ENCODE results near the gene RTP2.

RTP2 gene

GRCh38 chr3:187698499-187699399, 3.6 kb downstream of the RTP2 start:
- no peak for TF ChIP-seq CTCF (IDR thresholded peaks at IDR 0.05; ENCODE audit: low read depth, low read length)
- no peak for TF ChIP-seq MAX (IDR thresholded peaks at IDR 0.05; ENCODE audit: low read depth, low read length)
- TF ChIP-seq MYC (IDR thresholded peaks at IDR 0.05; ENCODE audit: low read depth, low read length), result no peak
- TF ChIP-seq POLR2A (IDR thresholded peaks at IDR 0.05; ENCODE audit: extremely low read depth, insufficient read length), result no peak
- no peak for DNase-seq (ENCODE audit: low read depth)

GRCh38 chr3:187696021-187696420, 6.3 kb downstream of the RTP2 start:
- TF ChIP-seq MYC (IDR thresholded peaks at IDR 0.05; ENCODE audit: low read depth, low read length) (no peak), MAX (IDR thresholded peaks at IDR 0.05; ENCODE audit: low read depth, low read length) (no peak), POLR2A (IDR thresholded peaks at IDR 0.05; ENCODE audit: extremely low read depth, insufficient read length) (no peak), CTCF (IDR thresholded peaks at IDR 0.05; ENCODE audit: low read depth, low read length) (no peak)
- no peak for DNase-seq (ENCODE audit: low read depth)
- no peak overlapping the region for H3K4me3 ChIP-seq (ENCODE audit: low read depth, low read length)

More at GRCh38 chr3:187698499-187699399, 3.6 kb downstream of the RTP2 start:
- H3K4me3 ChIP-seq (ENCODE audit: low read depth, low read length), result no peak overlapping the region

- TF ChIP-seq MYC (IDR thresholded peaks at IDR 0.05; ENCODE audit: low read depth, low read length) (no peak), MAX (IDR thresholded peaks at IDR 0.05; ENCODE audit: low read depth, low read length) (no peak), POLR2A (IDR thresholded peaks at IDR 0.05; ENCODE audit: extremely low read depth, insufficient read length) (no peak), CTCF (IDR thresholded peaks at IDR 0.05; ENCODE audit: low read depth, low read length) (no peak)
- H3K4me3 ChIP-seq (ENCODE audit: low read depth, low read length), result no peak overlapping the region
Observed at GRCh38 chr3:187695449-187695848, 6.9 kb downstream of the RTP2 start.

GRCh38 chr3:187694801-187695200, 7.6 kb downstream of the RTP2 start:
- H3K4me3 ChIP-seq (ENCODE audit: low read depth, low read length), result no peak overlapping the region
- TF ChIP-seq CTCF (IDR thresholded peaks at IDR 0.05; ENCODE audit: low read depth, low read length), result no peak
- no peak for TF ChIP-seq MAX (IDR thresholded peaks at IDR 0.05; ENCODE audit: low read depth, low read length)
- no peak for TF ChIP-seq POLR2A (IDR thresholded peaks at IDR 0.05; ENCODE audit: extremely low read depth, insufficient read length)
- TF ChIP-seq MYC (IDR thresholded peaks at IDR 0.05; ENCODE audit: low read depth, low read length), result no peak
- DNase-seq (ENCODE audit: low read depth), result no peak

More at GRCh38 chr3:187695449-187695848, 6.9 kb downstream of the RTP2 start:
- DNase-seq (ENCODE audit: low read depth), result no peak

GRCh38 chr3:187693431-187693830, 8.9 kb downstream of the RTP2 start:
- DNase-seq (ENCODE audit: low read depth), result no peak
- H3K4me3 ChIP-seq (ENCODE audit: low read depth, low read length), result no peak overlapping the region
- no peak for TF ChIP-seq CTCF (IDR thresholded peaks at IDR 0.05; ENCODE audit: low read depth, low read length)
- no peak for TF ChIP-seq MYC (IDR thresholded peaks at IDR 0.05; ENCODE audit: low read depth, low read length)
- no peak for TF ChIP-seq MAX (IDR thresholded peaks at IDR 0.05; ENCODE audit: low read depth, low read length)
- no peak for TF ChIP-seq POLR2A (IDR thresholded peaks at IDR 0.05; ENCODE audit: extremely low read depth, insufficient read length)
